ENCODE measurements around the gene CMTM4.

Gene CMTM4

DNA sequence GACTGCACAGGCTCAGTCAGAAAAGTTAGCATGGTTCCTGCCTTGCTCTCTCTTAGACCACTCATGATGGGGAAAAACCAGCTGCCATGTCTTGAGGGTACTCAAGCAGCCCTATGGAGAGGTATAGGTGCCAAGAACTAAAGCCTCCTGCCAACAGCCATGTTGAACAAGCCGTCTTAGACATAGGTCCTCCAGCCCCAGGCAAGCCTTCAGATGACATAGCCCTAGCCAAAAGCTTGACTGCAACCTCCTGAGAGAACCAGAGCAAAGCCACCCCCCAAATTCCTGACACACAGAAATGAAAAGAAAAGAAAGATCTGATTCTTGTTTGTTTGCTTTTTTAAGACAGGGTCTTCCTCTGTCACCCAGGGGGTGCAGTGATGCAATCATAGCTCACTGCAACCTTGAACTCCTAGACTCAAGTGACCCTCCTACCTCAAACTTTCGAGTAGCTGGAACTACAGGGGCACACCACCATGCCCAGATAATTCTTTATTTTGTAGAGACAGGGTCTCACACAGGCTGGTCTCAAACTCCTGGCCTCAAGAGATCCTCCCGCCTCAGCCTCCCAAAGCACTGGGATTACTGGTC, 55.7 kb downstream of the CMTM4 start:
- TF ChIP-seq, protein P1, sequence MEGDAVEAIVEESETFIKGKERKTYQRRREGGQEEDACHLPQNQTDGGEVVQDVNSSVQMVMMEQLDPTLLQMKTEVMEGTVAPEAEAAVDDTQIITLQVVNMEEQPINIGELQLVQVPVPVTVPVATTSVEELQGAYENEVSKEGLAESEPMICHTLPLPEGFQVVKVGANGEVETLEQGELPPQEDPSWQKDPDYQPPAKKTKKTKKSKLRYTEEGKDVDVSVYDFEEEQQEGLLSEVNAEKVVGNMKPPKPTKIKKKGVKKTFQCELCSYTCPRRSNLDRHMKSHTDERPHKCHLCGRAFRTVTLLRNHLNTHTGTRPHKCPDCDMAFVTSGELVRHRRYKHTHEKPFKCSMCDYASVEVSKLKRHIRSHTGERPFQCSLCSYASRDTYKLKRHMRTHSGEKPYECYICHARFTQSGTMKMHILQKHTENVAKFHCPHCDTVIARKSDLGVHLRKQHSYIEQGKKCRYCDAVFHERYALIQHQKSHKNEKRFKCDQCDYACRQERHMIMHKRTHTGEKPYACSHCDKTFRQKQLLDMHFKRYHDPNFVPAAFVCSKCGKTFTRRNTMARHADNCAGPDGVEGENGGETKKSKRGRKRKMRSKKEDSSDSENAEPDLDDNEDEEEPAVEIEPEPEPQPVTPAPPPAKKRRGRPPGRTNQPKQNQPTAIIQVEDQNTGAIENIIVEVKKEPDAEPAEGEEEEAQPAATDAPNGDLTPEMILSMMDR (IDR thresholded peaks at IDR 0.05; ENCODE audit: low read depth, low read length): no peak
- no peak for TF ChIP-seq MYC (IDR thresholded peaks at IDR 0.05; ENCODE audit: low read depth, low read length)
- TF ChIP-seq POLR2A (IDR thresholded peaks at IDR 0.05; ENCODE audit: extremely low read depth, insufficient read length): no peak
- TF ChIP-seq, protein P2, sequence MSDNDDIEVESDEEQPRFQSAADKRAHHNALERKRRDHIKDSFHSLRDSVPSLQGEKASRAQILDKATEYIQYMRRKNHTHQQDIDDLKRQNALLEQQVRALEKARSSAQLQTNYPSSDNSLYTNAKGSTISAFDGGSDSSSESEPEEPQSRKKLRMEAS (IDR thresholded peaks at IDR 0.05; ENCODE audit: low read depth, low read length): no peak
- H3K4me3 ChIP-seq (ENCODE audit: low read depth, low read length): no peak overlapping the region
- DNase-seq (ENCODE audit: low read depth): no peak

DNA sequence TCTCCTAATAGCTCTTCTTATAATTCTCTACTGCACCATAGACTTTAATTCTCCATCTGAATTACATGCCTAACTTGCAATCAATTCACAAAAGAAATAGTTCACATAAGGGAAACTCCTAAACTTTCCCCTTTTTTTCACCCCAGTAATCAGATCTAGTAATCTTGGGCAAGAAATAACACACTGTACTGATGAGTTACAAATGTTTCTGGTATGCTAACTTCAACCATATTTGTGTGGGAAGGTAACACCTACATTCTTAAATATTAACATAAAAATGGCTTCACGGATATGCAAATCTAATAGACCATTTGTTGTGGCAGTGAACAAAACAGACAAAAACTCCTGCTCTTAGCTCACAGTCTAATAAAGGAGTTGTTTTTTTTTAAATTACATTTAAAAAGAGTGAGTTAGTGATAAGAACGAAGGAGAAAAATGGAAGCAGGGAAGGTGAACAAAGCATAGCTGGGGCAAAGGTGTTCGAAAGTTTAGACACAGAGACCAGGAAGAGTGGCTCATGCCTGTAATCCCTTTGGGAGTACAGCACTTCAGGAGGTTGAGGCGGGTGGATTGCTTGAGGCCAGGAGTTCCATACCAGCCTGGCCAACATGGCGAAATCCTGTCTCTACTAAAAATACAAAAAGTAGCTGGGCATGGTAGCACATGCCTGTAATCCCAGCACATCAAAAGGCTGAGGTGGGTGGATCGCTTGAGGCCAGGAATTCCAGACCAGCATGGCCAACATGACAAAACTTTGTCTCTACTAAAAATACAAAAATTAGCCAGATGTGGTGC, 57.3 kb downstream of the CMTM4 start:
- TF ChIP-seq, protein P1 (IDR thresholded peaks at IDR 0.05; ENCODE audit: low read depth, low read length): no peak
- no peak for TF ChIP-seq MYC (IDR thresholded peaks at IDR 0.05; ENCODE audit: low read depth, low read length)
- TF ChIP-seq, protein P2 (IDR thresholded peaks at IDR 0.05; ENCODE audit: low read depth, low read length): no peak
- no peak for TF ChIP-seq POLR2A (IDR thresholded peaks at IDR 0.05; ENCODE audit: extremely low read depth, insufficient read length)
- no peak overlapping the region for H3K4me3 ChIP-seq (ENCODE audit: low read depth, low read length)
- DNase-seq (ENCODE audit: low read depth): no peak

DNA sequence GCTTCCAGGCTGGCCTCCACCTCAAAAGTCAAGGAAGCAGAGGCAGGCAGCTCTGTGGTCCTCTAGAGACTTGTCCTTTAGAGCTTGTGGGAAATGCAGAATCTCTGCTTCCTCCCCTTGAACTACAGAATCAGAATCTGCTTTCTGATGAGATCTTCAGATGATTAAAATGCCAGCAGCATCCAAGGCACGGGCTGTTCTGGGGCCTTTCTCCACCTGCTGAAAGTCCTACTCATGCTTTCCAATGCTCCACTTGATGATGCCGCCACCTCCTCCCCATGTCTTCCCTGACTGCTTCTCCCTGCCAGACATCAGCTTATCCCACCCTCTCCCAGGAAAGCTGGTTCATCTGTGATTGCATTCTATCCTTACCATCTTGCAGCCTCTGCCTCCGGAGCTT, 58.7 kb downstream of the CMTM4 start:
- TF ChIP-seq POLR2A (IDR thresholded peaks at IDR 0.05; ENCODE audit: extremely low read depth, insufficient read length): no peak
- TF ChIP-seq, protein P1 (IDR thresholded peaks at IDR 0.05; ENCODE audit: low read depth, low read length): no peak
- TF ChIP-seq MYC (IDR thresholded peaks at IDR 0.05; ENCODE audit: low read depth, low read length): no peak
- TF ChIP-seq, protein P2 (IDR thresholded peaks at IDR 0.05; ENCODE audit: low read depth, low read length): no peak
- H3K4me3 ChIP-seq (ENCODE audit: low read depth, low read length): no peak overlapping the region
- DNase-seq (ENCODE audit: low read depth): no peak

DNA sequence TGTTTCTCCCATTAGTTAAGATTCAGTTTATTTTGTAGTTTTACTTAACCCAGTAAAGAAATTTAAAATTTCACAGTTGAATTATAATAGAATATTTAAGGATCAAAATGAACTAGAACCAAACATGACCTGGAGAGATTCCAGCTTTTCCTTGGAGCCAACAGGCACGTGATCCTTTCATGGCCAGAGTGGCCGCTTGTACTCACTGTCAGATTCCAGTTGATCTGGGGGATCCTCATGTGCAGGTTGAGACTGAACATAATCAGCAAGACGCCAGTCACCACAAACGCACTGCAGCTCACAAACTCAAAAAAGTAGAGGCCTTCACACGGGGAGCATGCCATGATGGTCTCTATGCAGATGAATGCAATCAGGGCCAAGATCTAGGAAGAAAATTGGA, 60.3 kb downstream of the CMTM4 start:
- DNase-seq (ENCODE audit: low read depth): no peak
- no peak for TF ChIP-seq MYC (IDR thresholded peaks at IDR 0.05; ENCODE audit: low read depth, low read length)
- TF ChIP-seq, protein P2 (IDR thresholded peaks at IDR 0.05; ENCODE audit: low read depth, low read length): no peak
- TF ChIP-seq, protein P1 (IDR thresholded peaks at IDR 0.05; ENCODE audit: low read depth, low read length): no peak
- no peak for TF ChIP-seq POLR2A (IDR thresholded peaks at IDR 0.05; ENCODE audit: extremely low read depth, insufficient read length)
- H3K4me3 ChIP-seq (ENCODE audit: low read depth, low read length): no peak overlapping the region

DNA sequence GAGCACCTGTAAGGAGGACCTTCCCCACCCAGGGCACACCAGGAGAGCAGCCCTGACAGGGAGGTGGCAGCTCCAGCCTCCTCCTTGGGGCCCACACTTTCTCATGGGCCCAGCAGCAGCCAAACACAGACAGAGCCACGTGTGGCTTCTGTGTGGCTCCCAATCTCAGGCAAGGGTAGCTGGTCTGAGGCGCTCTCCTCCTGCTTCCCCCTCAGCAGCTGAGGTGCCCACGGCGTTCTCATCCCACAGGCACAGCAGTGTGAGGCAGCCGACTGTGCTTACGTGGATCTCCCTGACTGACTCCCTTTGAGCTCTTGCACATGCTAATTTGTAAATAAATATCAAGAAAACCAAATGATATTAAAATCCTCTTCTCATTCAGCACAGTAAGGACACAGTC, 61.1 kb downstream of the CMTM4 start:
- no peak for DNase-seq (ENCODE audit: low read depth)
- H3K4me3 ChIP-seq (ENCODE audit: low read depth, low read length): no peak overlapping the region
- TF ChIP-seq MYC (IDR thresholded peaks at IDR 0.05; ENCODE audit: low read depth, low read length) (no peak), POLR2A (IDR thresholded peaks at IDR 0.05; ENCODE audit: extremely low read depth, insufficient read length) (no peak)
- TF ChIP-seq, protein P2 (IDR thresholded peaks at IDR 0.05; ENCODE audit: low read depth, low read length): no peak
- TF ChIP-seq, protein P1 (IDR thresholded peaks at IDR 0.05; ENCODE audit: low read depth, low read length): no peak

Data from NB4 (cell line).